Activated naive CD8-positive, alpha-beta T cell (primary cell): ENCODE data around the gene FNDC7.
A peak's percentile ranks its signal among the peaks of the same experiment; 100 is the strongest.
"Not testable (repeated sequence)": the region's sequence is repeated elsewhere in the genome, so short reads cannot be mapped to it uniquely, and the experiment has no call there.

ENCODE experiments used
- H3K27ac Mint-ChIP-seq: one replicate; pipeline ENCODE4 v1.8.0; 2021; ENCODE audit warnings: mixed read lengths
- H3K27me3 Mint-ChIP-seq: one replicate; pipeline ENCODE4 v1.8.0; 2021; ENCODE audit warnings: mixed read lengths
- H3K36me3 Mint-ChIP-seq: one replicate; pipeline ENCODE4 v1.8.0; 2021; ENCODE audit warnings: mixed read lengths
- H3K4me1 Mint-ChIP-seq: one replicate; pipeline ENCODE4 v1.8.0; 2021; ENCODE audit warnings: low read depth, mixed read lengths
- H3K4me3 Mint-ChIP-seq: one replicate; pipeline ENCODE4 v1.8.0; 2021; ENCODE audit warnings: mild to moderate bottlenecking, mixed read lengths
- H3K9me3 Mint-ChIP-seq: one replicate; pipeline ENCODE4 v1.8.0; 2021; ENCODE audit warnings: low read depth, mixed read lengths

FNDC7 gene

GRCh38 chr1:108746382-108747170 is 33.9 kb downstream of the FNDC7 start, which contains the start of gene STXBP3:
Gene STXBP3 (plus strand): TSS chr1:108746674. CDS start chr1:108746738, 64 bp downstream.
- H3K4me3 Mint-ChIP-seq, result peak within 1 kb of the TSS; percentile 99
- peaks cover 2% of the 10 kb centered on the region for H3K36me3 Mint-ChIP-seq
- H3K27me3 Mint-ChIP-seq, result no peaks in the 10 kb centered on the region
- H3K9me3 Mint-ChIP-seq, result no peaks in the 10 kb centered on the region
- peaks cover 37% of the 10 kb centered on the region for H3K4me1 Mint-ChIP-seq
- H3K27ac Mint-ChIP-seq, result peak within 1 kb of the TSS; percentile 99

DNA sequence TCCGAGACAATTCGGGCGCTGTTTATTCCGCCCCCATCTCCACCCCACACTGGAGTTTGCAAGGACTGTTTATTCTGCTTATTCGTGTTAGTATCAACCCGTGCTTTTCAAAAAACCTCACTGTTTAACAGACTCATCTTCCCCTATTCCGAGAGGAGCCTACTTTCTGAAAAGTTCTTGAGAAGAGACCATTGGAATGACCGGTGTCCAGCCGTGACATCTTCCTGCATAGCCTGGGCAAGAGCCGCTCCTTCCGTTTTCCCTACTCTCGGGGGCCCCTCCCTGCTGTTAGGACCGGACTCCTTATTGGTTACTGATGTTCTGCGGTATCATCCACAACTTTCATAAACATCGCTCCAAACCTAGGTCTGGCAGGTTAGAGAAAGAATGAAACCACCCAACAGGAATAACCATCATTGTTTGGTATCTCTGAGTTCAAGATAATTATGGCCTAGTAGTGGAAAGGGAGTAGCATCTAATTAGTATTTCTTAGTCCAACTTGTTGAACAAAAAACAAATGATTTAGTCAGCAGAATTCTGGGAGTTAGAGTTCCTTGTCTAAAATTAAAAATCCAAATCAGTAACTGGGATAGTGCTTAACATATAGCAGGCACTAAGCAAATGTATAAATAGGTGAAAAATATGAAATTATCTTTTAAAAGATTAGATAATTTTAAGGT is 34.6 kb downstream of the FNDC7 start:
- H3K4me1 Mint-ChIP-seq, result peaks cover 37% of the 10 kb centered on the region
- no peaks in the 10 kb centered on the region for H3K9me3 Mint-ChIP-seq
- peaks cover 2% of the 10 kb centered on the region for H3K36me3 Mint-ChIP-seq
- H3K27me3 Mint-ChIP-seq, result no peaks in the 10 kb centered on the region
- H3K4me3 Mint-ChIP-seq, result peak overlapping the region; percentile 99
- peak overlapping the region; percentile 96 for H3K27ac Mint-ChIP-seq

GRCh38 chr1:108747898-108748297 is 35.2 kb downstream of the FNDC7 start:
- Mint-ChIP-seq H3K27me3 (no peaks in the 10 kb centered on the region), H3K36me3 (peaks cover 2% of the 10 kb centered on the region), H3K4me3 (peak overlapping the region; percentile 99), H3K9me3 (no peaks in the 10 kb centered on the region), H3K4me1 (peaks cover 41% of the 10 kb centered on the region), H3K27ac (peak overlapping the region; percentile 46)

GRCh38 chr1:108749081-108749480 is 36.4 kb downstream of the FNDC7 start:
- Mint-ChIP-seq H3K27ac (peak overlapping the region; percentile 8), H3K27me3 (no peaks in the 10 kb centered on the region)

DNA sequence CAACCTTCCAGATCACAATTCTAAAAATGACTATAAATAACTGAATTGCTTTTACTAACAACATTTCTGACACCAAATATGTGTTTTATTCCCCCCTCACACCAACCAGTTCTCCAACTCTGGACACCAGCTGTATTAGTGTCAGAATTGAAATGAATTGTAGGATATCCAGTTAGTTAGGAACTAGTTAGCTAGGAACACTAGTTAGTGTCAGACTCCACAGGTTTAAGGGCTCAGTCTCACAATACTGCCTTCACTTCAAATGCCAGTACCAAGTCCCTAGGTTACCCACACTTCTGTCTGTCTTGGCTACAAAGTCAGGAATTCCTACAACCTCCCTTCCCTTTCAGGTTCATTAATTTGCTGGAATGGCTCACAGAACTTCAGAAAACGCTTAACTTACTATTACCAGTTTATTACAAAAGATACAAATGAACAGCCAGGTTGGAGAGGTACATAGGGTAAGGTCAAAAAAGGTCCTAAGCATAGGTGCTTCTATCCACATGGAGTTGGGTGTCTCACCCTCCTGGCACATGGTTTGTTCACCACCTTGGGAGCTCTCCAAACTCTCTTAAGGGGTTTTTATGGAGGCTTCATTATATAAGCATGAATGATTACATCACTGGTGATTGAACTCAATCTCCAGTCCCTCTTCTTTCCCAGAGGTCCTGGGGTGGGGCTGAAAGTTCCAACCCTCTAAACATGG is 37.9 kb downstream of the FNDC7 start:
- no peaks in the 10 kb centered on the region for H3K9me3 Mint-ChIP-seq
- H3K36me3 Mint-ChIP-seq, result peaks cover 4% of the 10 kb centered on the region
- no peaks in the 10 kb centered on the region for H3K27me3 Mint-ChIP-seq
- H3K4me1 Mint-ChIP-seq, result peaks cover 43% of the 10 kb centered on the region
- H3K27ac Mint-ChIP-seq, result no peak overlapping the region
- no peak overlapping the region for H3K4me3 Mint-ChIP-seq

More at GRCh38 chr1:108749081-108749480, 36.4 kb downstream of the FNDC7 start:
- H3K9me3 Mint-ChIP-seq, result no peaks in the 10 kb centered on the region
- peak overlapping the region; percentile 99 for H3K4me3 Mint-ChIP-seq
- peaks cover 2% of the 10 kb centered on the region for H3K36me3 Mint-ChIP-seq
- peaks cover 41% of the 10 kb centered on the region for H3K4me1 Mint-ChIP-seq

- H3K27ac Mint-ChIP-seq, result no peak overlapping the region
- peaks cover 4% of the 10 kb centered on the region for H3K36me3 Mint-ChIP-seq
- H3K4me1 Mint-ChIP-seq, result peaks cover 32% of the 10 kb centered on the region
- H3K9me3 Mint-ChIP-seq, result no peaks in the 10 kb centered on the region
- H3K27me3 Mint-ChIP-seq, result no peaks in the 10 kb centered on the region
- no peak overlapping the region for H3K4me3 Mint-ChIP-seq
Observed at GRCh38 chr1:108753363-108753762, 40.7 kb downstream of the FNDC7 start.

DNA sequence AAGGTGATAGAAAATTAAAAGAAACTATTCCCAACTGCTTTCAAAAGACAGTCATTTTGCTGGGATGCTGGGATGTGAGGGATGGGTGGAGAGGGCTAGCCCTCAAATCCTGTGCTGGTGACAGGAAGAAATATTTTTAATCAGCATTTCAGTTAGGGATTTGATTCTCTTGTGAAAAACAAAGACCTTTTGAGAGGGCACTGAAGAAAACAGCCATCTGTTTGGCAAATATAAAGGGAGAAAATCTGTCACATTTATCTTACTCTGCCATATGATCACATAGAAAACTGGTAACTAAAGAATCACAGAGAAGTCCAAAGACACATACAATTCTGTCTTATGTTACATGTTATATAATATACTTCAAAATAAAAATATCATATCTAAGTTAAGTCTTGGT is 46.1 kb downstream of the FNDC7 start:
- Mint-ChIP-seq H3K9me3 (no peaks in the 10 kb centered on the region), H3K4me3 (no peak overlapping the region)

GRCh38 chr1:108767115-108767514 is 54.4 kb downstream of the FNDC7 start:
- H3K4me1 Mint-ChIP-seq, result peaks cover 3% of the 10 kb centered on the region
- H3K27ac Mint-ChIP-seq, result peak overlapping the region; percentile 22
- H3K9me3 Mint-ChIP-seq, result no peaks in the 10 kb centered on the region
- peaks cover 12% of the 10 kb centered on the region for H3K36me3 Mint-ChIP-seq
- H3K4me3 Mint-ChIP-seq, result no peak overlapping the region
- H3K27me3 Mint-ChIP-seq, result no peaks in the 10 kb centered on the region

More for the DNA sequence above, 46.1 kb downstream of the FNDC7 start:
- H3K36me3 Mint-ChIP-seq, result peaks cover 12% of the 10 kb centered on the region
- peaks cover 8% of the 10 kb centered on the region for H3K4me1 Mint-ChIP-seq
- no peaks in the 10 kb centered on the region for H3K27me3 Mint-ChIP-seq
- no peak overlapping the region for H3K27ac Mint-ChIP-seq

DNA sequence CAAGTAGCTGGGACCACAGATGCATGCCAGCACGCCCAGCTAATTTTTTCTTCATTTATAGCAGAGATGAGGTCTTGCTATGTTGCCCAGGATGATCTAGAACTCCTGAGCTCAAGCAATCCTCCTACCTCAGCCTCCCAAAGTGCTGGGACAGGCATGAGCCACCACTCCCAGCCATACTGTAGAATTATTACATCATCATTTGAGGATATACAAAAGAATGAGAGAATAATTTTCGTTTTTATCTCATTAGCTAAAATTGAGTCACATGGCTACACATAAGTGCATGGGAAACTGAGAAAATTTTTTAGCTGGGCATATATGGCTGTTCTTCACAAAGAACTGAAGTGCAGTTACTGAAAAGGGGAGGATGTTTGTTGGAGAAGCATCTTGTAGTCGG is 55.0 kb downstream of the FNDC7 start:
- Mint-ChIP-seq H3K36me3 (peaks cover 10% of the 10 kb centered on the region), H3K27me3 (no peaks in the 10 kb centered on the region), H3K4me3 (no peak overlapping the region), H3K4me1 (peaks cover 1% of the 10 kb centered on the region), H3K27ac (no peak overlapping the region), H3K9me3 (no peaks in the 10 kb centered on the region)

DNA sequence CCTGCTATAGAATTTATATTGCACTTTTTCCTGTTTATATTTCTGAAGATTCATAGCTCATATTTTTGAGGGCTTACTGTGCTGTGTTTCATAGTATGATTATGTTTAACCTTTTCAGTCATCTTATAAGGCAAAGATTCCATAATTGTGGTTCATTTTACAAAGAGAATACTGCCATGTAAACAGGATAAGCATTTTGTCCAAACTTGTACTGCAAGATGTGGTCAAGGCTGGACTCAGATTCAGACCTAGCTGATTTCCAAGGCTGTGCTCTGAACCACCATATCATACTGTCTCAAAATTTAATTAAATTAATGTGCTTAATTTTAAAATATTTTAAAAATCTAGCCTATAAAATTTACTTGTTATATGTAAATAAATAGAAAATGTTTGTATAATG is 65.1 kb downstream of the FNDC7 start:
- H3K27ac Mint-ChIP-seq, result no peak overlapping the region
- no peaks in the 10 kb centered on the region for H3K4me1 Mint-ChIP-seq
- no peaks in the 10 kb centered on the region for H3K27me3 Mint-ChIP-seq
- H3K4me3 Mint-ChIP-seq, result no peak overlapping the region
- peaks cover 16% of the 10 kb centered on the region for H3K36me3 Mint-ChIP-seq
- no peaks in the 10 kb centered on the region for H3K9me3 Mint-ChIP-seq

GRCh38 chr1:108779455-108779854 is 66.7 kb downstream of the FNDC7 start:
- H3K36me3 Mint-ChIP-seq, result peaks cover 26% of the 10 kb centered on the region
- H3K9me3 Mint-ChIP-seq, result peaks cover 5% of the 10 kb centered on the region
- no peaks in the 10 kb centered on the region for H3K27me3 Mint-ChIP-seq
- H3K4me1 Mint-ChIP-seq, result no peaks in the 10 kb centered on the region
- H3K4me3 Mint-ChIP-seq, result no peak overlapping the region
- H3K27ac Mint-ChIP-seq, result no peak overlapping the region

- H3K4me3 Mint-ChIP-seq, result no peak overlapping the region
- peaks cover 10% of the 10 kb centered on the region for H3K9me3 Mint-ChIP-seq
- no peaks in the 10 kb centered on the region for H3K27me3 Mint-ChIP-seq
- no peak overlapping the region for H3K27ac Mint-ChIP-seq
- H3K36me3 Mint-ChIP-seq, result peaks cover 36% of the 10 kb centered on the region
- H3K4me1 Mint-ChIP-seq, result no peaks in the 10 kb centered on the region
Observed at GRCh38 chr1:108780937-108781574, 68.3 kb downstream of the FNDC7 start.

GRCh38 chr1:108781575-108781944 is 68.9 kb downstream of the FNDC7 start:
- H3K4me1 Mint-ChIP-seq, H3K27ac Mint-ChIP-seq: not testable (repeated sequence)

GRCh38 chr1:108785264-108785663 is 72.6 kb downstream of the FNDC7 start:
- peaks cover 10% of the 10 kb centered on the region for H3K9me3 Mint-ChIP-seq
- no peaks in the 10 kb centered on the region for H3K27me3 Mint-ChIP-seq
- H3K4me1 Mint-ChIP-seq, result peaks cover 2% of the 10 kb centered on the region
- H3K4me3 Mint-ChIP-seq, result no peak overlapping the region
- no peak overlapping the region for H3K27ac Mint-ChIP-seq
- H3K36me3 Mint-ChIP-seq, result peaks cover 53% of the 10 kb centered on the region

More at GRCh38 chr1:108781575-108781944, 68.9 kb downstream of the FNDC7 start:
- H3K36me3 Mint-ChIP-seq, result peaks cover 39% of the 10 kb centered on the region
- H3K4me3 Mint-ChIP-seq, H3K27me3 Mint-ChIP-seq: not testable (repeated sequence)
- peaks cover 10% of the 10 kb centered on the region for H3K9me3 Mint-ChIP-seq
